Measurements from ENCODE around the gene TBC1D22A. TPM values are rescaled to one million over a fixed set of nuclear protein-coding genes. Genes with fewer than 3 reads are reported as not detected.

Gene TBC1D22A
- total and polyA plus RNA-seq, 8 donors: 13.3 to 53.1 (median 21.5) TPM

GRCh38 chr22:46934746-46935491 lies 172.5 kb downstream of the TBC1D22A start:
- Histone ChIP-seq H3K27me3 (no peaks in the 10 kb centered on the region), H3K27ac (peak overlapping the region in 3 of 5 donors; percentile 32 to 47 (median 33)), H3K36me3 (peaks cover 0 to 20% (median 2%) of the 10 kb centered on the region in 4 donors), H3K4me1 (peaks cover 9 to 32% (median 18%) of the 10 kb centered on the region in 4 donors), H3K4me3 (no peak overlapping the region), H3K9me3 (no peaks in the 10 kb centered on the region)
- peak in 1 of 2 donors; percentile 61 for DNase-seq
- intact Hi-C loops (cut with DNase I; ENCODE audit: low total_unique reads): no loop called here
- TF ChIP-seq EP300 (IDR thresholded peaks at IDR 0.05) (no peak), CTCF (IDR thresholded peaks at IDR 0.05) (no peak), POLR2A (IDR thresholded peaks at IDR 0.05) (no peak), POLR2AphosphoS5 (IDR thresholded peaks at IDR 0.05) (no peak)
- WGBS, 5 donors: 84 to 90% (median 86%) methylated on average over 13 to 14 of the region's 14 CpGs

DNA sequence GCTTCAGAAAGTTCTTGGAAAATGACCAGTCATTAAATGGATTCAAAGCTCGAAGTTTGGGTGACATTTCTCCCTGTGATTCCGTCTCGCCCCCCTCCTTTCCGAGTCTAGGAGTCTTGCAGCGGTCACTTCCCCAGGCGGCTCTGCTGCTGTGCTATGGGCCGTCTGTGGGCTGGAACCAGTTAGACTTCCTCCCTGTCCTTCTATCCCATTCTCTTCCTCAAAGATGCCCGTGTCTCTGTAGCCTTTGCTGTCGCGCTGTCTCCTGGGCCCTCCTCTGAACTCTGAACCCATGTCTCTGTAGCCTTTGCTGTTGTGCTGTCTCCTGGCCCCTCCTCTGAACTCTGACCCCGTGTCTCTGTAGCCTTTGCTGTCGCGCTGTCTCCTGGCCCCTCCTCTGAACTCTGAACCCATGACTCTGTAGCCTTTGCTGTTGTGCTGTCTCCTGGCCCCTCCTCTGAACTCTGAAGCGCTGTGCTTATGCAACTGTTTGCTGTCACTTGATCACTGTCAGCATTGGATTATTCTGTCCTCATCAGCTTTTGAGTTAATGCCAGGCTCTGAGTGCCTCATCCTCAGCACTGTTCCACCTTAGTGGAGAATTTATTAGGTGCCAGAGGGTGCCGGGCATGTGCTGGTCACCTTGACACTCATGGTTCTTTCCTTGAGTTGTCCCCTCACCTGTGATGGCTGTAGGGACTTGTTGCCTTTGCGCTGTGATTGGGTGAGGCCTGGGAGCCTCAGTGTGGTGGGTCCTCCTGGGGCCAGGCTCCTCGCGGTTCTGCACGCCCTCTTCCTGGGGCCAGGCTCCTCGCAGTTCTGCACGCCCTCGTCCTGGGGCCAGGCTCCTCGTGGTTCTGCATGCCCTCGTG lies 173.3 kb downstream of the TBC1D22A start:
- peak overlapping the region in 3 of 5 donors; percentile 32 to 47 (median 33) for H3K27ac ChIP-seq

GRCh38 chr22:46936378-46936903 lies 174.0 kb downstream of the TBC1D22A start:
- intact Hi-C loops (cut with DNase I; ENCODE audit: low total_unique reads): no loop called here
- peak overlapping the region in 1 of 5 donors; percentile 17 for H3K27ac ChIP-seq
- 59 to 72% (median 69%) methylated on average over 10 to 12 of the region's 12 CpGs for WGBS, 5 donors

More for the DNA sequence above, 173.3 kb downstream of the TBC1D22A start:
- intact Hi-C loops (cut with DNase I; ENCODE audit: low total_unique reads): no loop called here
- H3K36me3 ChIP-seq: peaks cover 0 to 16% (median under 1%) of the 10 kb centered on the region in 4 donors
- peaks cover 9 to 32% (median 18%) of the 10 kb centered on the region in 4 donors for H3K4me1 ChIP-seq
- no peaks in the 10 kb centered on the region for H3K27me3 ChIP-seq
- 77 to 91% (median 85%) methylated on average over 21 to 24 of the region's 24 CpGs for WGBS, 5 donors
- no peak overlapping the region for H3K4me3 ChIP-seq
- no peaks in the 10 kb centered on the region for H3K9me3 ChIP-seq
- peak in 1 of 2 donors; percentile 56 for DNase-seq
- TF ChIP-seq POLR2A (IDR thresholded peaks at IDR 0.05) (no peak), EP300 (IDR thresholded peaks at IDR 0.05) (no peak), CTCF (IDR thresholded peaks at IDR 0.05) (no peak), POLR2AphosphoS5 (IDR thresholded peaks at IDR 0.05) (no peak)

DNA sequence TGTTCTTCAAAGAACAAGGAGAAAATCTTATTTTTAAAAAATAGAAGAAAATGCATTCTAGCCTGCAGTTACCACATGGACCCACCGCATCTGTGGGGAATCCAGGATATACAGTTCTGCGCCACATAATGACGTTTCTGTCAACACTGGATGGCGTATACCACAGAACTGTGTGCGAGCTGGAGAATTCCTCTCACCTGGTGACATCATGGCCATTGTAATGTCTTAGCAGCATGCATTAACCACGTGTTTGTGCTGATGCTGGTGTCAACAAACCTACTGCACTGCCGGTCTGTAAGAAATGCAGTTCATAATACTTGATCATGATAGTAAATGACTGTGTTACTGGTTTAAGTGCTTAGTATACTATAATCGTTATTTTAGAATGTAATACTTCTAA lies 174.7 kb downstream of the TBC1D22A start:
- no peak overlapping the region for H3K27ac ChIP-seq
- TF ChIP-seq EP300 (IDR thresholded peaks at IDR 0.05) (no peak), POLR2A (IDR thresholded peaks at IDR 0.05) (no peak), CTCF (IDR thresholded peaks at IDR 0.05) (no peak)
- H3K4me3 ChIP-seq: no peak overlapping the region
- WGBS, 5 donors: 78 to 85% (median 80%) methylated on average over 8 of the region's 8 CpGs
- no peaks in the 10 kb centered on the region for H3K27me3 ChIP-seq
- intact Hi-C loops (cut with DNase I; ENCODE audit: low total_unique reads): no loop called here
- H3K4me1 ChIP-seq: peaks cover 9 to 32% (median 18%) of the 10 kb centered on the region in 4 donors
- H3K9me3 ChIP-seq: no peaks in the 10 kb centered on the region
- H3K36me3 ChIP-seq: peaks cover 0 to 8% (median 0%) of the 10 kb centered on the region in 4 donors
- no peak for DNase-seq

More at GRCh38 chr22:46936378-46936903, 174.0 kb downstream of the TBC1D22A start:
- H3K27me3 ChIP-seq: no peaks in the 10 kb centered on the region
- H3K36me3 ChIP-seq: peaks cover 0 to 12% (median 0%) of the 10 kb centered on the region in 4 donors
- TF ChIP-seq POLR2A (IDR thresholded peaks at IDR 0.05): no peak
- no peak for TF ChIP-seq EP300 (IDR thresholded peaks at IDR 0.05)
- peaks cover 9 to 32% (median 18%) of the 10 kb centered on the region in 4 donors for H3K4me1 ChIP-seq
- DNase-seq: no peak
- H3K4me3 ChIP-seq: no peak overlapping the region
- H3K9me3 ChIP-seq: no peaks in the 10 kb centered on the region
